Esophagus muscularis mucosa (tissue), 4 donors: Measurements from ENCODE around the gene TMEM109.

Experiments used
- CTCF ChIP-seq, 3 experiments: fragments of 200-600 bp in 2 of 3; fragments of 450-650 bp in 1 of 3; sonication (generic) in 2 of 3; IDR thresholded peaks; one replicate each; pipeline ENCODE4 v1.5.1; 2017 to 2019; ENCODE audit warnings: antibody characterized with exemption in 3 of 3, mild to moderate bottlenecking in 2 of 3, moderate library complexity in 1 of 3
- EP300 ChIP-seq: sonication (generic); formaldehyde crosslinking; IDR thresholded peaks from one replicate; pipeline ENCODE4 v1.6.1; 2017; ENCODE audit warnings: antibody characterized with exemption
- POLR2A ChIP-seq: fragments of 450-650 bp; IDR thresholded peaks from one replicate; pipeline ENCODE4 v1.6.1; 2017; ENCODE audit warnings: antibody characterized with exemption, moderate library complexity, mild to moderate bottlenecking, low read depth
- POLR2AphosphoS5 ChIP-seq, 2 donors: sonication (generic); formaldehyde crosslinking; IDR thresholded peaks; one replicate each; pipeline ENCODE4 v1.6.1; 2017; ENCODE audit warnings: antibody characterized with exemption in 2 of 2

GRCh38 chr11:60891103-60891741 is 22.7 kb upstream of the TMEM109 start:
- no peak for TF ChIP-seq CTCF (IDR thresholded peaks at IDR 0.05)
- no peak for TF ChIP-seq POLR2A
- no peak for TF ChIP-seq EP300
- TF ChIP-seq POLR2AphosphoS5 (IDR thresholded peaks at IDR 0.05): no peak
